HG03280 (cell line): ENCODE results near the gene IL13RA1.
A peak's percentile ranks its signal among the peaks of the same experiment; 100 is the strongest.
"Not testable (repeated sequence)": the region's sequence is repeated elsewhere in the genome, so short reads cannot be mapped to it uniquely, and the experiment has no call there.

Experiments
- ATAC-seq: cut with Tn5 transposase; IDR thresholded peaks from one replicate; pipeline ENCODE4 v1.9.1; 2021; ENCODE audit warnings: mild to moderate bottlenecking, moderate library complexity; ENCODE audit not compliant: unreplicated experiment

Gene IL13RA1

DNA sequence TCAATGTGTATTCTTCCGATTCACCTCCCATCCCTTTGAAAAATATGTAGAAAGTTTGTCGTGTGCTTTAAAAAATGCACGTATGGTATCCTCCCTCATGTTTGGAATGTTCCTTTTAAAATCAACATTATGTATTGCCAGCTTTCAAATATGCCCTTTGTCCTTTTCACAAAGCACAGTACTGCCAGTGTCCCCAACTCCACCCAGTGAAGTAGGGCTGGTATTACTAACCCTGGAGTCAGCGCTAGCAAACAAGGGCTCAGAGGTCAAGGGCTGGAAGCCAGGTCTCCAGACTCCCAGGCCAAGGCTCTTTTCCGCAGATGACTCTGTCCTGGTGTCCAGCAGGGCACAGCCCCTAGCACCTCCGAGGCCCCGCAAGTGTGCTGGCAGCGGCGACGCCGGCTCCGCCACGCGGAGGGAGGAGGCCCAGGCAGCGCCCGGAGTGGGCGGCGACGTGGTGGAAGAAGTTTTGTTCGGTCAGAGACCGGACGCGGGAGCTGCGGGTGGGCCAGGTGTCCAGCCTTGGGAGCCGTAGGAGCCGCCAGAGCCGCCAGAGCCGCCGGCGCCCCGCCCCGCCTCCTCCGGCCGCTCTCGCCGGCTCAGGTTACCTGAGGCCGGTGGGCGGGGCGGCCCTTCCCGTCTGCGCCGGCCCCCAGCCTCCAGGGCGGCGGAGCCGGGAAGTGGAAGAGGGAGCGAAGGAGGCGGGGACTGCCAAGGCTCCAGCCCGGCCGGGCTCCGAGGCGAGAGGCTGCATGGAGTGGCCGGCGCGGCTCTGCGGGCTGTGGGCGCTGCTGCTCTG, at the start of gene IL13RA1:
Gene IL13RA1, plus strand, starts transcription at position 720 of the 799 bp plus-strand sequence. Its CDS starts 33 bp downstream, at position 753.
- peak; percentile 62 for ATAC-seq

DNA sequence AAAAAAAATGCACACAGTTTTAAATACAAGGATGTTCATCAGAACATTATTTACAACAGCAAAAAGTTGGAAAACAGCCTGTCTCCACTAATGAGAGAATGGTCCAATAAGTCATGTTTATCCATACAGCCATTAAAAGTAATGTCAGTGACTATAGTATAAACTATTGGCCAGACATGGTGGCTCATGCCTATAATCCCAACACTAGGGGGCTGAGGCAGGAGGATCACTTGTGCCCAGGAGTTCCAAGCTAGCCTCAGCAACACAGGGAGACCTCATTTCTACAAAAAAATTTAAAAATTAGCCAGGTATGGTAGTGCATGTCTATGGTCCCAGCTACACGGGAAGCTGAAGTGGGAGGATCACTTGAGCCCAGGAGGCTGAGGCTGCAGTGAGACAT, 48.1 kb upstream of the IL13RA1 start:
- no peak for ATAC-seq

DNA sequence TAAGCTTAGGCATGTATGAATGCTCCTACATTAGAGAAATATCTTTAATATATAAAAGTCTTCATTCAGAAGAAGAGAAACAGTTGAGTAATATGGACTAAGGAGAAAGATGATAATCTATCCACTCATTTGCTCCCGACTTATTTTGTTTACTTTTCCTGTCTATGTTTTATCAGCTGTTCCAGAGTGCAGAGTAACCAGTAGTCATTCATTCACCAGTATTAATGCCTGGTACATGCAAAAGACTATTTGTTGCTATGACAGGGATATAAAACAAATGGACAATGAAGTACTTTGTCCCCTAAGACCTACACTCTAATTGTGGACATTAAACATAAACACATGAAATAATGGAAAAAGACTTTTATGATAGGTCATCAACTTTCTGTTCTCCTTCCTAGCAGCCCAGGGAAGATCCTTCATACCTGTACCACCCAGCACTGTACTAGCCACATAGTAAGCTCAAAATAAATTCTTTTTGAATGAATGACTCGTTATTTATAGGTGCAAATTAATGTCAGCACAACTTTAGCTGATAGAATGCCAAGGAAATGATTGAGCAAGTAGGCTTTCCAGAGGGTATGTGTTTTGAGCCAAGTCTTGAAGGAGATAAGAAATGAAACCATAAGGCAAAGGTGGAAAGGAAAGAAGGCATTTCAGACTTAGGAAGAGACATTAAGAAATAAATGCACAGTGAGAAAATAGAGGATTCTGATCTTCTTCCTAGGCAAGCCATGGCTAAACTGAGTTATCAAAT, 45.0 kb upstream of the IL13RA1 start:
- ATAC-seq, result no peak

GRCh38 chrX:118685393-118685792, 42.0 kb upstream of the IL13RA1 start:
- no peak for ATAC-seq

DNA sequence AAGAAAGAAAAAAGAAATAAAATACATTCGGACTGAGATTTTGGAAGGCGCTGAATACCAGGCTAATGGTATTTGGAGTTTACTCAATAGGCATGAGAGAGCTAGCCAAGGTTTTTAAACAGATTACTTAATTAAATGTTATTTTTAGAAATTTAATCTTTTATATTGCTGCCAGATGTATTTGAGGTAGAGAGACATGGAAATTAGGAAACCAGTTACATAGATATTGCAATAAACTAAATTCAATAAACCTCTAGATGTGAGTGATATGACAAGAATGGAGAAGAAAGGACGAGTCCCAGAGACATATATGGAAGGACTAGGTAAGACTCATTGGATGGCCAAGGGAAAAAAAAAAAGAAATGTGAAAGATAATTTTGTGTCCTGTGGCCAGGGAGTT, 38.5 kb upstream of the IL13RA1 start:
- ATAC-seq, result no peak

GRCh38 chrX:118693843-118694242, 33.6 kb upstream of the IL13RA1 start:
- ATAC-seq, result no peak

- ATAC-seq, result no peak
Measured at GRCh38 chrX:118694638-118695037, 32.8 kb upstream of the IL13RA1 start.

GRCh38 chrX:118698516-118699170, 28.8 kb upstream of the IL13RA1 start:
- no peak for ATAC-seq

DNA sequence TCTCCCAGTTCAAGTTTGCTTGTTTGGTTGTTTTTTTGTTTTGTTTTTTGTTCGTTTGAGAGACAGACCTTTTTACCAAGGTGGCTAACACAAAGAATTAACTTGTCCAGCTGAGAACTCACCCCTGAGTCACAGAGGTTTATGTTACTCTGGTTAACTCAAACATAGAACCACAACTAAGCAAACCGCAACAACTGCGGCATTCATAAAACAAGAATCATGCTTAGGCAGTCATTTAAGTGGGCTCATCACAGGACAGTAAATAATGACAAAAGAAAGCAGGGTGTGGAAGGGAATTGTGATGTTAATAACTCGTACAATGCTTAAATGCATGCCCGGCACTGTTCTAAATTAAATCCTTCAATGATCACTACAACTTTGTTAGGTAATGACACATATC, 24.7 kb upstream of the IL13RA1 start:
- ATAC-seq, result no peak

GRCh38 chrX:118706681-118707080, 20.7 kb upstream of the IL13RA1 start:
- no peak for ATAC-seq

DNA sequence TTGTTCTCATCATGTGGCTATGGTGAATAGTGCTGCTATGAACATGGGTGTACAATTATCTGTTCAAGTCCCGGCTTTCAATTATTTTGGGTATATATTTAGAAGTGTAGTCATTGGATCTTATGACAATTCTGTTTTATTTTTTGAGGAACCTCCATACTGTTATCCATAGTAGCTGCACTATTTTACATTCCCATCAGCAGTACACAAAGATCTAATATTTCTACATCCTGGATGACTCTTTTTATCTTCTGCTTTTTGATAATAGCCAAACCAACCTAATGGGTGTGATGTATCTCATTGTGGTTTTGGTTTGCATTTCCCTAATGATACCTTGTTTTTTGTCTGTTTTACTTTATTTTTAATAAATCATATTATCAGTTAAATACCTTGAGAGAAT, 12.9 kb upstream of the IL13RA1 start:
- no peak for ATAC-seq

- not testable (repeated sequence) for ATAC-seq
Measured at GRCh38 chrX:118715917-118716316, 11.5 kb upstream of the IL13RA1 start.

GRCh38 chrX:118716833-118717232, 10.6 kb upstream of the IL13RA1 start:
- ATAC-seq, result not testable (repeated sequence)

- no peak for ATAC-seq
Measured at GRCh38 chrX:118717678-118718391, 9.6 kb upstream of the IL13RA1 start.

DNA sequence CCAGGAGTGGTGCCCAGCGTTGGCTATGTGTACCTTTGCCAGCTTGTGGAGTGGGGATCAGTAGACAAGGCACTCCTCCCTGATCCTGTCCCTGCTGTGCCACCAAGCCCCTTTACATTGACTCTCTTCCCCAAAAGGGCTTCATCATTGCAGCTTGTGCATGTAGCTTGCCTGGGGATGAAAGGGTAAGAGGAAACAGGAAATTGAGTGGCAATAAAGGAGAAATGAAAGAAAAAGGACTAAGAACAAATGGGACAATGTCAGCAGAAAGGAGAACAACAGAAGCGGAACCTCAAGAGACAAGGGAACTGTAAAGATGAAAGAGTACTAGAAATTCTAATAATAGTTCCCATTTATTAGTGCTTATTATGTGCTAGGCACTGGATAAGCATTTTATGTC, 8.7 kb upstream of the IL13RA1 start:
- ATAC-seq, result no peak

- ATAC-seq, result no peak
Measured at GRCh38 chrX:118720058-118720707, 7.2 kb upstream of the IL13RA1 start.

- ATAC-seq, result no peak
Measured at GRCh38 chrX:118723376-118723775, 4.0 kb upstream of the IL13RA1 start.

DNA sequence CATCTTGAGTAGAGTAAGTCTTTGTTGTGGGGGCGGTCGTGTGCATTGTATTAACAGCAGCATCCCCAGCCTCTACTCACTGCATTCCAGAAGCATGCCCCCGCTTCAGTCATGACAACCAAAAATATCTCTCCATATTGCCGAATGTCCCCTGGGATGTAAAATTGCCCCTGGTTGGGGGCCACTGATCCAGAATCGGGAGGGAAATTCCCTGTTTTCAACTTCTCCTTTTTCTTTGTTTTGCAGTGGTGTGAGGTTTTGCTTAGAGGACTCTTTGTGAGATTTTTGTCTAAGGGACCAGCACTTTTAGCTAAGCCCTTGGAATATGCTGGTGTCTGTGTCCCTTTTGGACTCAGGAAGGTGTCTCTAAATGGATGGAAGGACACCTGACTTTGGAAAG, 3.0 kb upstream of the IL13RA1 start:
- no peak for ATAC-seq

GRCh38 chrX:118724775-118725174, 2.6 kb upstream of the IL13RA1 start:
- ATAC-seq, result no peak

- ATAC-seq, result no peak
Measured at GRCh38 chrX:118726396-118726795, 1.0 kb upstream of the IL13RA1 start.
